Measurements from ENCODE around the gene MRPL9. TPM values are rescaled to one million over a fixed set of nuclear protein-coding genes. Genes with fewer than 3 reads are reported as not detected.

The MRPL9 gene
- total RNA-seq, 6 experiments from 2014 or later: 21.3 to 35.7 (median 28.4) TPM

DNA sequence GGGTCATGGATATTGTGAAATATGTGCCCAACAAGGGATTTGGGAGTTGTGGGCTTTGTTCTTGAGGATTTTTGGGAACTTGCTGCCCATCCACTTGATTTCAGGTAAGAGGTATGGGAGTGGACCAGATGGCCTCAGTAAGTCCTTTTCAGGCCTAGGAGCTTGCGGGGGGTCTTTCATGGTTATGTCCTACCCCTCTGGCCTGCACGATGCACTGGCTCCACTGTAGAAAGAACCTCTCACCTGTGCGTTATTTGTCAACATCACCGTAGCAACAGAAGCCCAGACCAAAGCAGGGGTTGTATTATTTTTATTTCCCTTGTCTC lies 33.4 kb downstream of the MRPL9 start:
- Histone ChIP-seq H3K27me3 (no peaks in the 10 kb centered on the region), H3K9me3 (no peaks in the 10 kb centered on the region), H3K4me3 (no peak overlapping the region), H3K36me3 (no peaks in the 10 kb centered on the region), H3K27ac (no peak overlapping the region), H3K4me1 (peaks cover 0 to 15% (median 0%) of the 10 kb centered on the region in 4 donors)
- intact Hi-C loops (cut with DNase I): loop anchor here in 1 of 2 donors (10.0 kb wide), 1 partner anchor 135 kb away; no protein-coding TSS in a partner anchor
- TF ChIP-seq POLR2A (IDR thresholded peaks at IDR 0.05): no peak
- TF ChIP-seq, protein P1, sequence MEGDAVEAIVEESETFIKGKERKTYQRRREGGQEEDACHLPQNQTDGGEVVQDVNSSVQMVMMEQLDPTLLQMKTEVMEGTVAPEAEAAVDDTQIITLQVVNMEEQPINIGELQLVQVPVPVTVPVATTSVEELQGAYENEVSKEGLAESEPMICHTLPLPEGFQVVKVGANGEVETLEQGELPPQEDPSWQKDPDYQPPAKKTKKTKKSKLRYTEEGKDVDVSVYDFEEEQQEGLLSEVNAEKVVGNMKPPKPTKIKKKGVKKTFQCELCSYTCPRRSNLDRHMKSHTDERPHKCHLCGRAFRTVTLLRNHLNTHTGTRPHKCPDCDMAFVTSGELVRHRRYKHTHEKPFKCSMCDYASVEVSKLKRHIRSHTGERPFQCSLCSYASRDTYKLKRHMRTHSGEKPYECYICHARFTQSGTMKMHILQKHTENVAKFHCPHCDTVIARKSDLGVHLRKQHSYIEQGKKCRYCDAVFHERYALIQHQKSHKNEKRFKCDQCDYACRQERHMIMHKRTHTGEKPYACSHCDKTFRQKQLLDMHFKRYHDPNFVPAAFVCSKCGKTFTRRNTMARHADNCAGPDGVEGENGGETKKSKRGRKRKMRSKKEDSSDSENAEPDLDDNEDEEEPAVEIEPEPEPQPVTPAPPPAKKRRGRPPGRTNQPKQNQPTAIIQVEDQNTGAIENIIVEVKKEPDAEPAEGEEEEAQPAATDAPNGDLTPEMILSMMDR (IDR thresholded peaks at IDR 0.05): no peak
- DNase-seq (no peak), ATAC-seq (peak in 1 of 4 donors; percentile 39)
- WGBS (ENCODE audit: insufficient coverage, low coverage, low lambda C conversion rate, missing lambda C conversion rate): 79% methylated on average over 4 of the region's 4 CpGs

DNA sequence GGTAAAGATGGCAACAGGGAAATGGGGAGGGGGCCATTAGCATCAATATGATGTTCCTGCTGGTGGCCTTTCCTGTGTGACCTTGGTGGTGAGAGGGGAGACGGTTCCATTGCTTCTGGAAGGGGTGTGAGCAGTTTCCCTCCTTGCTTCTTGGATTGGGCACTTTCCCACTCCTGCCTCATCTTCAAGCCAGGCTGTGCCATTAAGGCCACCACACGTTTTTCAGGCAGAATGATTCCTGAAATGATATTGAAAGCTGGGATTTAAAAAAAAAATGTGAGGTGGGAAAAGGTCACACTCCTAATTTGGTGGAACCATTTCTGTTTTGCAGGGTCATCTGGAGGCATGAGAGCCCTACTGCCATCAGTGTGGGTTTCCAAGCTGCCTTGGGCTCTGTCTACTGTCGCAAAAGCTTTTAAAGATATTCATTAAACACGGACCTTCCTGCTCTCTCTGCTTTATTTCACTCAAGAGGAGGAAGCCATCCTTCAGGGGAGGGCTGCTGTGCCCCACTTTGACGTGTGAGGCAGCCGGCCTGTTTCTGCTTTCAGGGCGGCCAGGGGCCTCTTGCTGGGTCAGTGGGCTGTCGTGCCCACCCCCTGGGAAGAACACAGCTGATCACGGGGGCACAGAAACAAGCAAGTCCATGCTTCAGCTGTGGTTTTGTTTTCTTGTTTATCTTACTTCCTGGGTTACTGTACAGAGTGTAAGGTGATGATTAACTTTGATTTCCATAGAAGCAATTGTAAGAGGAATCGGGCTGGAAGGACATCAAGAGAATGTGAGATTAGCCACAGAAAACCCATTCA lies 33.9 kb downstream of the MRPL9 start:
- Histone ChIP-seq H3K36me3 (no peaks in the 10 kb centered on the region), H3K27me3 (no peaks in the 10 kb centered on the region), H3K27ac (no peak overlapping the region), H3K4me3 (no peak overlapping the region), H3K9me3 (no peaks in the 10 kb centered on the region), H3K4me1 (peaks cover 0 to 15% (median 0%) of the 10 kb centered on the region in 4 donors)
- DNase-seq (no peak), ATAC-seq (peak in 3 of 4 donors; percentile 54 to 79 (median 70))
- WGBS (ENCODE audit: insufficient coverage, low coverage, low lambda C conversion rate, missing lambda C conversion rate): 27% methylated on average over 6 of the region's 10 CpGs
- TF ChIP-seq, protein P1 (IDR thresholded peaks at IDR 0.05): no peak
- TF ChIP-seq POLR2A (IDR thresholded peaks at IDR 0.05): no peak
- intact Hi-C loops (cut with DNase I): no loop called here

GRCh38 chr1:151728151-151729054 lies 34.9 kb downstream of the MRPL9 start:
- Histone ChIP-seq H3K27me3 (no peaks in the 10 kb centered on the region), H3K4me1 (peaks cover 0 to 16% (median 0%) of the 10 kb centered on the region in 4 donors), H3K36me3 (no peaks in the 10 kb centered on the region), H3K4me3 (no peak overlapping the region), H3K27ac (no peak overlapping the region), H3K9me3 (no peaks in the 10 kb centered on the region)
- ATAC-seq: peak in 2 of 4 donors; percentile 17 to 35
- 46% methylated on average over 7 of the region's 19 CpGs for WGBS (ENCODE audit: insufficient coverage, low coverage, low lambda C conversion rate, missing lambda C conversion rate)
- TF ChIP-seq, protein P1 (IDR thresholded peaks at IDR 0.05): no peak
- no peak for TF ChIP-seq POLR2A (IDR thresholded peaks at IDR 0.05)
- intact Hi-C loops (cut with DNase I): no loop called here
- DNase-seq: no peak

GRCh38 chr1:151723726-151724370 lies 39.4 kb downstream of the MRPL9 start:
- no peaks in the 10 kb centered on the region for H3K9me3 ChIP-seq
- no peaks in the 10 kb centered on the region for H3K27me3 ChIP-seq
- H3K36me3 ChIP-seq: no peaks in the 10 kb centered on the region
- 55% methylated on average over 3 of the region's 3 CpGs for WGBS (ENCODE audit: insufficient coverage, low coverage, low lambda C conversion rate, missing lambda C conversion rate)
- H3K27ac ChIP-seq: no peak overlapping the region
- no peak overlapping the region for H3K4me3 ChIP-seq
- TF ChIP-seq POLR2A (IDR thresholded peaks at IDR 0.05): no peak
- TF ChIP-seq, protein P1 (IDR thresholded peaks at IDR 0.05): no peak
- DNase-seq: no peak
- intact Hi-C loops (cut with DNase I): no loop called here
- H3K4me1 ChIP-seq: peaks cover 0 to 19% (median 3%) of the 10 kb centered on the region in 4 donors
- ATAC-seq: no peak
